HG03571 (cell line): Measurements from ENCODE around the gene INTS6L.

Experiments
- ATAC-seq: cut with Tn5 transposase; IDR thresholded peaks from one replicate; pipeline ENCODE4 v1.9.1; 2021; ENCODE audit not compliant: unreplicated experiment

The INTS6L gene

GRCh38 chrX:135520553-135521404 lies at the start of gene INTS6L:
TSS of gene INTS6L (plus strand) at chrX:135520660. CDS start at chrX:135520993, 333 bp downstream.
- ATAC-seq: peak; percentile 80

GRCh38 chrX:135476378-135476777 lies 44.1 kb upstream of the INTS6L start:
- ATAC-seq: no peak

- ATAC-seq: no peak
These were observed 42.9 kb upstream of the INTS6L start for GRCh38 chrX:135477576-135477975.

GRCh38 chrX:135480076-135480475 lies 40.4 kb upstream of the INTS6L start:
- no peak for ATAC-seq

GRCh38 chrX:135481696-135482179 lies 38.7 kb upstream of the INTS6L start:
- no peak for ATAC-seq

GRCh38 chrX:135484641-135485289 lies 35.7 kb upstream of the INTS6L start:
- no peak for ATAC-seq

- ATAC-seq: peak; percentile 92
These were observed 30.9 kb upstream of the INTS6L start for GRCh38 chrX:135489542-135489941.

- ATAC-seq: no peak
These were observed 29.4 kb upstream of the INTS6L start for GRCh38 chrX:135490979-135491514.

GRCh38 chrX:135494453-135494852 lies 26.0 kb upstream of the INTS6L start:
- ATAC-seq: no peak

- ATAC-seq: no peak
These were observed 22.7 kb upstream of the INTS6L start for GRCh38 chrX:135497736-135498135.

- no peak for ATAC-seq
These were observed 22.2 kb upstream of the INTS6L start for GRCh38 chrX:135498236-135498635.

GRCh38 chrX:135505351-135505750 lies 15.1 kb upstream of the INTS6L start:
- ATAC-seq: no peak

GRCh38 chrX:135509885-135510284 lies 10.6 kb upstream of the INTS6L start:
- ATAC-seq: no peak

- no peak for ATAC-seq
These were observed 7.8 kb upstream of the INTS6L start for GRCh38 chrX:135512508-135513129.

GRCh38 chrX:135513130-135513515 lies 7.3 kb upstream of the INTS6L start:
- no peak for ATAC-seq

GRCh38 chrX:135516376-135516775 lies 4.1 kb upstream of the INTS6L start:
- no peak for ATAC-seq

GRCh38 chrX:135518161-135518560 lies 2.3 kb upstream of the INTS6L start:
- no peak for ATAC-seq

- no peak for ATAC-seq
These were observed 373 bp upstream of the INTS6L start for GRCh38 chrX:135520022-135520552.

GRCh38 chrX:135521405-135522131 lies 1.1 kb downstream of the INTS6L start:
- ATAC-seq: peak; percentile 71

- ATAC-seq: no peak
These were observed 1.7 kb downstream of the INTS6L start for GRCh38 chrX:135522132-135522530.
